Epithelial cell of prostate (primary cell): ENCODE results near the gene ELF2.
"Not testable (repeated sequence)": the region's sequence is repeated elsewhere in the genome, so short reads cannot be mapped to it uniquely, and the experiment has no call there.

Source experiments
- DNase-seq: peaks from one replicate; pipeline ENCODE4 v3.0.0-alpha.2; 2011; ENCODE audit warnings: low read depth, low spot score
- H3K27ac ChIP-seq: fragments of 450-650 bp; 2 replicates; pipeline ENCODE4 v1.5.1; 2017; ENCODE audit warnings: mild to moderate bottlenecking

ELF2 gene

DNA sequence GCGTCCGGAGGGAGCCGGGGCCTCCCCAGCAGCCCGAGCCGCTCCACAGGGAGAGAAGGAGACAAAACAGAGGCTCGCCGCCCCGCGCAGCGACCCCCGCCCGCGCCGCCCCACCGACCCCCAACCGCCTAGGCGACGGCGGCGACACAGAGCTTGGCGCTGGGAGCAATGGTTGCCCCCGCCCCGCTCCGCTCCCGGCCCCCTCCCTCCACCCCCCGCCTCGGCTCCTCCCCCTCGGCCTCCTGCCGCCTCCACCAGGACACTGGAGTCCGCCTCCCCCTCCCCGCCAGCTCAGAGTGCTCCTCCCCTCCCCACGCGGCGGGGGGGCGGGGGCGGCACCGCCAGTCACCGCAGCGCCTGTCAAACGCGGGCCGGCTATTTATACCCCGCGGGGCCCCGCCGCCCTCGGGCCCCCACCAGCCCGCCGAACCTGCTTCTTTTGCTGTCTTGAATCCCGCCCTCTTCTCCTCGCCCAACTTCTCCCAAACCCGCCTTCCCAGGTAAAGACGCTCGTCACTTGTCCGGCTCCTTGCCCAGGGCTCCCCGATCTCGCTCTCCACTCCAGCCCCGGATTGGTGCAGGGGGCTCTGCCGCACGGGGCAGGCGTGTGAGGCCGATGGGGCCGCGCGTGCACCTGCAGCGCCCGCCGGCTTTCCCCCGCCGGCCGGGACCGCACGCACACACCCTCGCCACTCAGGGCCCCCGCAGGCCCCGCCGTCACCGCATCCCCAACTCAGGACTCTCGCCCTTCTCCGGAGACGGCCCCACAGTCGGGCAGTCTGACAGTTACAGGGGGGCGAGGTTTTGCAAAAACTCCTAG, at the start of gene ELF2:
TSS of gene ELF2 (minus strand) at position 170 of the 820 bp plus-strand sequence. CDS start 39,517 bp downstream, outside the sequence.
- peak within 1 kb of the TSS; percentile 92 for H3K27ac ChIP-seq
- peak; percentile 64 for DNase-seq

DNA sequence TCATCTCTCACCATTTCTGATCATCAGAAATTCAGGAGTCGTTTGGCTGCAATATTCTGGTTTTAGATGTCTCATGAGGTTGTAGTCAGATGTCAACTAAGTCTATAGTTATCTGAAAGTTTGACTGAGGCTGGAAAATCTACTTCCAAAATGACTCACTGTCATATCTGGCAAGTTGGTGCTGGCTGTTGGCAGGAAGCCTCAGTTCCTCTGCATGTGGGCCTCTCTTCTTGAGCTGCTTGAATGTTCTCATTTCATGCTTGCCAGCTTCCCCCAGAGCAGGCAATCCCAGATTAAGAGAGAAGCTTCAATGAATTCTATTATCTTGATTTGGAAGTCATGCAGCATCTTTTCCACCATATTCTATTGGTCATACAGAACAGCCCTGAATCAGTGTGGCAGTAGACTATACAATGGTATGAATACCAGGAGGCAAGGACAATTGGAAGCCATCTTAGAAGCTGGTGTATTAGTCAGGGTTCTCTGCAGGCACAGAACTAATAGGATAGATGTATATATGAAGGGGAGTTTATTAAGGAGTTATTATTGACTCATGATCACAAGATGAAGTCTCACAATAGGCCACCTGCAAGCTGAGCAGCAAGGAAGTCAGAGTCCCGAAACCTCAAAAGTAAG, 46.8 kb upstream of the ELF2 start:
- peak overlapping the region; percentile 37 for H3K27ac ChIP-seq
- DNase-seq = peak; percentile 66

DNA sequence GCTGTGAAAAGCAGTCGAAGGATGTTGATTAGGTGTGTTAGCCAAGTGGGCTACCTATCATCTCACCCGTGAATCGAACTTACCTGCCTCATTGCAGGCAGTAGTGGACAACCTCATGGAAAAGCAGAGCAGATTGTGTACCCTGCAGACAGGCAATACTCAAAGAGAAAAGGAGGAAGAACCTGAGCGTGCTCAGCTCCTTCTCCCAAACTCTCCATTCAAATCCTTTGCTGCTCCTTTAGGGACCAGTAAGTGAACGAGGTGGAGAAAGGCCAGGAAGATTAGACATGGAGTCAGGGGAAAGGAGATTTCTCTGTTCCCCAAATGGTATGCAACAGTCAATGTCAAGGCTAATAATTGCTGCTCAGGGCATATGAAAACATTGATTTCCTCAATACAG, 45.2 kb upstream of the ELF2 start:
- H3K27ac ChIP-seq = no peak overlapping the region
- no peak for DNase-seq

DNA sequence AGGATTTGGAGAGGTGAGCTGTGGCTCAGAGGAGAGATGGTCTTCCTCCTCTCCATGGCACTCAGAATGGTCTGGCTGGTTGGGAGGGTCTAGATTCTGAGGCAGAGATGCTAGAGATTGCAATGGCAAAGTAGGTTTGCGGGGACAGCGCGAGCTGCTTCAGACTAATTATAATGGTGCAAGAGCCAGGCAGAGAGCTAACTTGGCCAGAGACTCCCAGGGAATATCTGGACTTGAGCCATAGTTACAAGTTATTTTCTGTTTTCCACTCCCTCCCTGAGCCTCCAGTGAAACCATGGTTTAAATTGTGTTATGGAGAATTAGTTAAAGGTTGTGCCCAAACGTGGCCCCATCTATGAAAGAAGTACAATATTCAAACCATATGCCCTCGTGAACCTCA, 44.7 kb upstream of the ELF2 start:
- H3K27ac ChIP-seq = no peak overlapping the region

DNA sequence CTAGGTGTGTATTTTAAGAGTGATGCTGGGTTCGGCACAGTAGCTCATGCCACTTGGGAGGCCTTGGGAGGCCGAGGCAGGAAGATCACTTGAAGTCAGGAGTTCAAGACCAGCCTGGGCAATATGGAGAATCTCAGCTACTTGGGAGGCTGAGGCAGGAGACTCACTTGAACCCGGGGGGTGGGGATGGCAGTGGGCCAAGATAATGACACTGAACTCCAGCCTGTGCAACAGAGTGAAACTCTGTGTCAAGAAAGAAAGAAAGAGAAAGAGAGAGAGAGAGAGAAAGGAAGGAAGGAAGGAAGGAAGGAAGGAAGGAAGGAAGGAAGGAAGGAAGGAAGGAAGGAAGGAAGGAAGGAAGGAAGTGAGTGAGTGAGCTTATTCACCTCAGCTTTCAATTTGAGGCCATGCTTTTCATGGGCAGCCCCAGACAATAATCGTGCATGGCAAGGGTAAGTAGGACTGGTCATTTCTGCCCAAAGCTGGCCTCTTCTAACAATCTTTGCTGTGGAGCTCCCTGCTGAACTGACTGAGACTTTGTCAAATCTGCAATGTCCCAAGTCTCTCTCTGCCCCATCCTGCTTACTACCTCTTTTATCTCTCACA, 42.5 kb upstream of the ELF2 start:
- H3K27ac ChIP-seq = no peak overlapping the region
- no peak for DNase-seq

More for the DNA sequence above, 44.7 kb upstream of the ELF2 start:
- no peak for DNase-seq

DNA sequence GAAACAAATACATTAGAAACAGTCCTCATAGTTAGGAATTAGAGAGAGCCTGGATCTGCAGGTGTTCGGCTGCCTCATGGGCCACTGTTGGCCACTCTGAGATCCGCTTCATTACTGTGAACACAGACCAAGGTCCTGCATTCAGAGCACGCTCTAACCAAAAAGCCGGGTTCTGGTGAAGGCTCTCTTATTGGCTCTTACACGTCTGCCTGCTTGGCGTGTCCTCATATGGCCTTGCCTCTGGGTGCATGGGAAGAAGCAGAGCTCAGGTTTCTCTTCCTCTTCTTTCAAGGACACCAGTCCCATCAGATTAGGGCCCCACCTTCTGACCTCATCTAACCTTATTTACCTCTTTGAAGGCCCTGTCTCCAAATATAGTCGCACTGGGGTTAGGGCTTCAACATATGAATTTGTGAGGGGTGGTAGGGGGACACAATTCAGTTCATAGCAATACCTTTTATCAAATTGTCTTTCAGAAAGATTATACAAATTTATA, 37.1 kb upstream of the ELF2 start:
- DNase-seq = no peak

DNA sequence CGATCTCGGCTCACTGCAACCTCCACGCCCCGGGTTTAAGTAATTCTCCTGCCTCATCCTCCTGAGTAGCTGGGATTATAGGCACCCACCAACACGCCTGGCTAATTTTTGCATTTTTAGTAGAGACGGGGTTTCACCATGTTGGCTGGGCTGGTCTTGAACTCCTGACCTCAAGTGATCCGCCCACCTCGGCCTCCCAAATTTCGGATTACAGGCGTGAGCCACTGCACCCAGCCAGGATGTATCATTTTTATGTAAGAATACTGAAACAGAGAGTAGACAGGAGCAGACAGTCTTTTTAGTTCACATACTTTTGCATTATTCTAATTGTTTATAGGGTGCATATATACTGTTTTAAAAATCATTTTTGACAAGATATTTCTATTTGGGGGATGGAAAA, 36.6 kb upstream of the ELF2 start:
- H3K27ac ChIP-seq = not testable (repeated sequence)

More for the DNA sequence above, 37.1 kb upstream of the ELF2 start:
- no peak overlapping the region for H3K27ac ChIP-seq

DNA sequence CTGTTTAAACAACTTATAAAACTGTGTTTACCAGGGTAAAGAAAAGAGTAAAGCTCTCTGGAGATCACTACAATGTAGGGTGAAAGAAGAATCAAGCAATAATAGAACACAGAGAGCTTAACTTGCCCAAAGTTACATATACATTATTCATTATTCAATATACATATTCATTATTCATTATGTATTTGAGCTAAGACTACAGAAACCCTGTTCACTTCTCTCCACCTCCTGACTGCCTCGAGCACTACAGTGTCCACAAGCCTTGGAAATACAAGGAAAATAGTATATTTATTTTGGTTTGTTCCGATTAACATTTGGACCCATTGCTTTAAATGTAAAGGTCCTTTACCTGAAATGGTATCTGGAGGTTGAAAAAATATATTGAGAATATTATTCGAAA, 35.9 kb upstream of the ELF2 start:
- no peak overlapping the region for H3K27ac ChIP-seq
- DNase-seq = no peak

More for the DNA sequence above, 36.6 kb upstream of the ELF2 start:
- not testable (repeated sequence) for DNase-seq

DNA sequence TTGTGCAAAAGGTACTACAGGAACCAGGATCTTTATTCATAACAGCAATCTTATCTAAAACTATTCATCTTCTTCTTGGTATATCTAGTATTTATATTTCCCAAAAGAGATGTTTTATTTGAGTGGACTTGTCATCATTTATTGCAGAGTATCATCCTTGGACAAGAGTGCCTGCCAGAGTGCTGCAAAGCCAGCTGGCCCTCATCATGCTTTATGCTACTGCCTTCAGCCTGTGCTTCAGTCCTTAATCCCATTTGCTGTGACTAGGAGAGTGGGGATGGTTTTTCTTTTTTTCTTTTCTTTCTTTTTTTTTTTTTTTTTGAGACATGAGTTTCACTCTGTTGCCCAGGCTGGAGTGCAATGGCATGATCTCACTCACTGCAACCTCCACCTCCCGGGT, 33.5 kb upstream of the ELF2 start:
- H3K27ac ChIP-seq = no peak overlapping the region
- DNase-seq = no peak

DNA sequence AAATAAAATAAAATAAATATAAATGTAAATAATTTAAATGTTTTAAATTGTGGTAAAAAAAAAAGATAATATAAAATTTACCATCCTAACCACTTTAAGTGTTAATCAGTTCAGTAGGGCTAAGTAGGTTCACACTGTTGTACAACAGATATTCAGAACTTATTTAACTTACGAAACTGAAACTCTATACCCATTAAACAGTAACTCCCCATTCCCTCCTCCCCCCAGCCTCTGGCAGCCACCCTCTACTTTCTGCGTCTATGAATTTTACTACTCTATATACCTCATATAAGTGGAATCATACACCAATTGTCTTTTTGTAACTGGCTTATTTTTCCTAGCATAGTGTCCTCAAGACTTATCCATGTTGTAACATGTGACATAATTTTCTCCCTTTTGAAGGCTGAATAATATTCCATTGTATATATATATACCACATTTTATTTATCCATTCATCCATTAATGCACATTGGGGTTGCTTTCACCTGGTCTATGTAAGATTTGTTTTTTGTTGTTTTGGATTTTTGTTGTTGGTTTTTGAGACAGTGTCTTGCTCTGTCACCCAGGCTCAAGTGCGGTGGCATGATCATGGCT, 32.5 kb upstream of the ELF2 start:
- DNase-seq = no peak
- no peak overlapping the region for H3K27ac ChIP-seq

DNA sequence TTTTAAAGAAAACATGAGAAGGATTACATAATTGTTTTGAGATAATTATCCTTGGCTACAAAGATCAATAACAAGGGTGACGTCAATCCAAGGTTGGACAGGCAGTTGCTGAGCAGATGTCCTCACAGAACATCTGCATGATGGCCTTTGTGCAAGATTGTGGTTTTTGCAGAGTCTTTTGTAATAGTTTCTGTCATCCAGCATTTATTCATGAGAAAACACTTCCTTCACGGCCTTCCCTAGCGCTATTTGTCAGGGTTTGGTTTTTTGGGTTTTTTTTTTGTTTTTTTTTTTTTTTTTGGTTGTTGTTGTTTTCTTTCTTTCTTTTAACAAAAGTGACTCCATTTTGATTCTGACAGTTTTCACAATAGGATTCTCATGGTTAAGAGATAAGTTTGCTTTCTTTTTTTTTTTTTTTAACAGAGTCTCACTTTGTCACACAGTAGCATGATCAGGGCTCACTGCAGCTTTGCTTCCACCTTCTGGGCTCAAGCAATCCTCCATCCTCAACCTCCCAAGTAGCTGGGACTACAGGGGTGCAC, 31.5 kb upstream of the ELF2 start:
- H3K27ac ChIP-seq = no peak overlapping the region
- no peak for DNase-seq

DNA sequence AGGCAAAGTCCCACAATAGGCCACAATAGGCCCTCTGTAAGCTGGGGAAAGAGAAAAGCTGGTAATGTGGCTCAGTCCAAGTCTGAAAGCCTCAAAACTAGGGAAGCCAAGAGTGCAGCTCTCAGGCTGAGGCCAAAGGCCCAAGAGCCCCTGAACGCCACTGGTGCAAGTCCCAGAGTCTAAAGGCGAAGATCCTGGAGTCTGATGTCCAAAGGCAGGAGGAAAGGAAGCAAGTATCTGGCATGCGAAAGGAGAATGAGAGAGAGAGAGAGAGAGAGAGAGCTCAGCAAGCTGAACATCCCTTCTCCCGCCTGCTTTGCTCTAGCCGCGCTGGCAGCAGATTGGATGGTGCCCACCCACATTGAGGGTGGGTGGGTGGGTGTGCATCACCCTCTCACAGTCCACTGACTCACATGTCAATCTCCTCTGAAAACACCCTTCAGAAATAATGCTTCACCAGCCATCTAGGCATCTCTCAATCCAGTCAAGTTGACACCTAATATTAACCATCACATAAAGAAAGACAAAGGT, 30.9 kb upstream of the ELF2 start:
- DNase-seq = no peak
- H3K27ac ChIP-seq = no peak overlapping the region

DNA sequence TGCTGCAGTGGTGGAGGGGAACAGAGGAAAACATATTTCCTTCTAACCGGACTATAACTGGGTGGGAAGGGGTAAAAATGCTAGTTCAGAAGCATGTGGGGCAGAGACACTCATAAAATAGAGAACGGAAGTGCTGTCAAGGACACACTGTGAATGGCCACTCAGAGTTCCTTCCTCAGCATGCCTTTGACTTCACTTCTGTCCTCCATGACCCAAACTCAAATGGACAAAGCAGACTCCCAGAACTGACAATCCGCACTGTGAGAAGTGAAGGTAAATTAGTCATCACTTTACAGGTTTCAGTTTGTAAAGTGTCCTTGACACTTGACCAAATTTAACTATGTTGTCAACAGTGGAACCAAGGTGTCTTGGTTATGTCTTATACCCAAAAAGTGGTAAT, 30.2 kb upstream of the ELF2 start:
- DNase-seq = no peak
- H3K27ac ChIP-seq = no peak overlapping the region

DNA sequence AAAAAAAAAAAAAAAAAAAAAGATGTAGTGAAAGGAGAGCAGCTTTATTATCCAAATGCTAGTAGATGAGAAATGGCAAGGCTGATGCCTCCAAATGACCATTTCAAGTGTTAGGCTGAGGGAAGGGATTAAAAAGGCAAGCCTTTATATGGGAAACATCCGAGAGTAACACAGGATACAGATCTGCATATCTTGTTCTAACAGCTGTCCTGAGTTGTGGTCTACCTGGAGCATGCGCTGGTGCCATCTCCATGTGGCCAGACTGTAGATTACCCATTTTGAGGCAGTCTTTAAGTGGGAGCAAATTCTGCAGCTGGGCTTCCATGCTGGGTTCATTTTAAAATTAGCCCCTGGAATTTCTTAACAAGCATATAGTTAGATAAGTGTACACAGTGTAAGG, 26.0 kb upstream of the ELF2 start:
- H3K27ac ChIP-seq = no peak overlapping the region
- DNase-seq = no peak

DNA sequence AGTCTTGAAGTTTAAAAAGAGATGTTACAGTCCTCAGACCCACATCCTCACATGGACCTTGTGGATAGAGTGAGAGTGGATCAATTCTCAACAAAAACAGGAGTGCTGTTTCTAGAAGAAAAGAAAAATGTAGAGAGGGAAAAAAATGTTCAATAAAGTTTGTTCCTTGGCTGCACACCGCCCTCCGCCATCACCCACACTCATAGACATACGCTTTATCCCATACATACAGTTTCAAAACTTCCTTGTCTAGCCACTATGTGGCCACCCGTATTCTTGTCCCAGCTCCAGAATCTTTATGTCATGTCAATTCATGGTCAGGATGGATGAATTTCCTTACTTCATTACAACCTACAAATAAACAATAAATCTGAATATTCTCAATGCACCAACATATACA, 23.5 kb upstream of the ELF2 start:
- DNase-seq = no peak
- no peak overlapping the region for H3K27ac ChIP-seq

DNA sequence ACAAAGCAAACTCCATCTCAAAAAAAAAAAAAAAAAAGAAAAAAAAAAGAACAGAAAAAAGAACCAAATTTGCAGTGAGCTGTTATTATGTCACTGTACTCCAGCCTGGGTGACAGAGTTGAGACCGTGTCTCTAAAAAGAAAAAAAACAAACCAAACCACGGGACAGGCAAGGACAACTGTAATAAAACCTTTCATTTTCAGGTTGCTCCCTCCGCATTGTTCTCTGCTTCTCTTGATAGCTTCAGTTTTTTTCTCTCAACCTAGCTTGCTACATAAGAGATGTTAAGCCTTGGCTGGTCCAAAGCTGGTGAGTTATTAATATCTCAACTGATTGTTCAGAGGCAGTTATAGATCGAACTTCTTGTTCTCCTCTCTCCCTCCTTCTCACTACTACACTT, 23.1 kb upstream of the ELF2 start:
- H3K27ac ChIP-seq = no peak overlapping the region
- DNase-seq = no peak

DNA sequence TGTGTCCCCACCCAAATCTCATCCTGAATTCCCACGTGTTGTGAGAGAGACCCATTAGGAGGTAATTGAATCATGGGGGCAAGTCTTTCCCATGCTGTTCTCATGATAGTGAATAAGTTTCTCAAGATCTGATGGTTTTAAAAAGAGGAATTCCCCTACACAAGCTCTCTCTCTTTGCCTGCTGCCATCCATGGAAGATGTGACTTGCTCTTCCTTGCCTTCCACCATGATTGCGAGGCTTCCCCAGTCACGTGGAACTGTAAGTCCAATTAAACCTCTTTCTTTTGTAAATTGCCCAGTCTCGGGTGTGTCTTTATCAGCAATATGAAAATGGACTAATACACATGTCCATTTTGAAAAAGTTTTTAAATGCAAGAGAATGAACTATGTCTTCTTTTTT, 20.2 kb upstream of the ELF2 start:
- not testable (repeated sequence) for H3K27ac ChIP-seq, DNase-seq

DNA sequence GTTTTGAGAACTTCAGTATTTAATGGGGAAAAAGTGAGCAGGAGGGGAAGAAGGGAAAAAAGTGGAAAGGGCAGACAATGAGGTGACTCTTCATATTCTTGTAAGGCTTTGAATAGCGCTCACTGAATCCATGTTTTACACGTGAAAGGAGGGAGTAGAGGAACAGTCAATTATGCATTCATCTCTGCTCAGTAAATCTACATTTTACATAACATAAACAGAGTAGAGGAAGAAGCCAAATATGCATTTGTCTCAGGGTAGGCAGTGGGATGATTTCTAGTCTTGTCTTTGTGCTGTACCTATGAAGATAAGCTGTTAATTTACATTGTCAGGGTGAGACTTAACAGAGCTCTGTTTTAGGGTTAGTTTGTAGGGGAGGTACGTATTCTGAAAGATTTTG, 19.4 kb upstream of the ELF2 start:
- H3K27ac ChIP-seq = no peak overlapping the region

DNA sequence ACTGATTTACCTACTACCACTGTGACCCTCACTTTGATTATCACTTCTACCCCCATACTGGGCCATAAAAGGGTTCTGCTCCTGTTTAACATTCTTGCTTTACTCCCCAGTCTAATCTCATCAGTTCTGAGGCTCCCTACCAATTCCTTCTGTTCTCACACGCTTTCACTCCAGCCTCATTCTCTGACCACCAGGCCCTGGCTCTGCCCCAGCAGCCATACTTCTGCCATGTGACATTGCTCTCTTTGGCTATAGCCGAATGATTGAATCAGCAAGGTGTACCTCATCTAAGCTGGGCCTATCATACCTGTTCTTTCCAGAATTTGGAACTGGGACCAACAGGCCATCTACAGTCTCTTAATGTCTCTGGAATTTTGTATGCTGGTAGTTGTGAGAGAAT, 14.4 kb upstream of the ELF2 start:
- DNase-seq = no peak
- H3K27ac ChIP-seq = no peak overlapping the region

More for the DNA sequence above, 19.4 kb upstream of the ELF2 start:
- DNase-seq = no peak

DNA sequence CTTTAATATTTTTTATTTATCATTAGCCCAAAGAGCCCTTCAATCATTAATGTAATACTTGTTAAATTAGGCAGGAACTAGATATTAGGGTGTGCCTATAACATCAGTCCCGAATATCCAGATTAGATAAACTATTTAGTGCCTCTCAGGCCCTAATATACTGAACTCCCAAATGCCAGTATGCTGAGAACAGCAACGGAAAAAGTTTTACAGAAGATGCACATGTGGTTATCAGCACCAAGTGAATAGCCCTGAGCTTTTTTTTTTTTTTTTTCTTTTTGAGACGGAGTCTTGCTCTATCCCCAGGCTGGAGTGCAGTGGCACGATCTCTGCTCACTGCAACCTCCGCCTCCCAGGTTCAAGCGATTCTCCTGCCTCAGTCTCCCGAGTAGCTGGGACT, 13.0 kb upstream of the ELF2 start:
- no peak overlapping the region for H3K27ac ChIP-seq
- no peak for DNase-seq
